Measurements from ENCODE around the gene CPNE5. TPM values are rescaled to one million over a fixed set of nuclear protein-coding genes. Genes with fewer than 3 reads are reported as not detected.
A peak's percentile ranks its signal among the peaks of the same experiment; 100 is the strongest.

The CPNE5 gene
- total and polyA plus RNA-seq, 9 of the 15 experiments (the other 6 are each of a cell fraction or from before 2014, with no cell fraction given), result 0.14 to 1.0 (median 0.46) TPM; not detected in 2

- BruUV-seq (replicated peaks), result no TSS peak
- Histone ChIP-seq H3K4me2 (ENCODE audit: insufficient read depth, low read length) (no peak overlapping the region), H3K9ac (ENCODE audit: insufficient read depth in 1 of 2, low read depth in 2 of 2, low read length in 2 of 2) (peak overlapping the region in 1 of 2 experiments; percentile 31; a peak in 1 of 4 replicates), H2AFZ (ENCODE audit: low read depth, low read length) (no peak overlapping the region), H3K4me1 (replicated peaks in 1 of 2; ENCODE audit: control insufficient read depth in 2 of 2, insufficient read depth in 2 of 2, low read length in 2 of 2) (peaks cover 0 to 9% of the 10 kb centered on the region in 2 experiments; a peak in 2 of 5 replicates), H3K36me3 (ENCODE audit: control insufficient read depth, insufficient read depth, low read length) (no peaks in the 10 kb centered on the region), H3K4me3 (no peak overlapping the region), H3K9me3 (replicated peaks; ENCODE audit: control insufficient read depth, insufficient read depth, low read depth, low read length) (no peaks in the 10 kb centered on the region), H4K20me1 (replicated peaks; ENCODE audit: control insufficient read depth, insufficient read depth, low read length) (peaks cover 10% of the 10 kb centered on the region; the same call in 1 of the 2 replicates), H3K27ac (ENCODE audit: extremely low read depth, low read depth, low read length) (no peak overlapping the region), H3K27me3 (ENCODE audit: control insufficient read depth in 2 of 2, insufficient read depth in 2 of 2, low read length in 2 of 2) (peaks cover 65 to 74% of the 10 kb centered on the region in 2 experiments), H3K9me1 (ENCODE audit: control insufficient read depth, insufficient read depth, low read length) (no peaks in the 10 kb centered on the region), H3K79me2 (ENCODE audit: control insufficient read depth, insufficient read depth, low read length) (no peaks in the 10 kb centered on the region)
- in situ Hi-C loops (cut with MboI) (no loop called here), intact Hi-C loops (cut with micrococcal nuclease) (no loop called here)
- ChIA-PET POLR2A (interaction anchor here (0.8 to 1.3 kb wide), 2 partner anchors 12 to 14 kb away, joined by 3 to 4 read pairs; no protein-coding TSS in a partner anchor), CTCF (ENCODE audit: low intra/inter-chr PET ratio) (no interaction called here)
- TF ChIP-seq EGR1 (conservative IDR thresholded peaks at IDR 0.05), result 0 out of 2 replicates have a peak, but pooled peaks have one; percentile 23
- TF ChIP-seq STAT5B (CRISPR knock-in tag; IDR thresholded peaks at IDR 0.05), result no peak
- FAIRE-seq (no peak), ATAC-seq (peak; percentile 30; the same call in 1 of the 3 replicates), DNase-seq (ENCODE audit: extremely low read depth in 1 of 4, low spot score in 3 of 4) (no peak)
- WGBS (ENCODE audit: insufficient coverage, low coverage, missing lambda C conversion rate), result 4% methylated on average over 18 of the region's 19 CpGs
Observed at GRCh38 chr6:36793913-36794712, 45.1 kb downstream of the CPNE5 start.

GRCh38 chr6:36793296-36793912 lies 45.8 kb downstream of the CPNE5 start:
- H3K27ac ChIP-seq (ENCODE audit: extremely low read depth, low read depth, low read length), result no peak overlapping the region
- no peaks in the 10 kb centered on the region for H3K79me2 ChIP-seq (ENCODE audit: control insufficient read depth, insufficient read depth, low read length)
- no TSS peak for BruUV-seq (replicated peaks)
- FAIRE-seq (no peak), DNase-seq (ENCODE audit: extremely low read depth in 1 of 4, low spot score in 3 of 4) (no peak), ATAC-seq (no peak)
- H3K4me1 ChIP-seq (replicated peaks in 1 of 2; ENCODE audit: control insufficient read depth in 2 of 2, insufficient read depth in 2 of 2, low read length in 2 of 2), result peaks cover 0 to 9% of the 10 kb centered on the region in 2 experiments; a peak in 2 of 5 replicates
- in situ Hi-C loops (cut with MboI) (no loop called here), intact Hi-C loops (cut with micrococcal nuclease) (no loop called here)
- POLR2A ChIA-PET, result interaction anchor here (0.7 to 2.3 kb wide), 5 partner anchors 11 to 443 kb away, joined by 3 to 10 read pairs (median 3); no protein-coding TSS in a partner anchor
- CTCF ChIA-PET (ENCODE audit: low intra/inter-chr PET ratio), result no interaction called here
- no peak overlapping the region for H2AFZ ChIP-seq (ENCODE audit: low read depth, low read length)
- H3K36me3 ChIP-seq (ENCODE audit: control insufficient read depth, insufficient read depth, low read length), result no peaks in the 10 kb centered on the region
- no peaks in the 10 kb centered on the region for H3K9me1 ChIP-seq (ENCODE audit: control insufficient read depth, insufficient read depth, low read length)
- H3K4me2 ChIP-seq (ENCODE audit: insufficient read depth, low read length), result no peak overlapping the region
- peaks cover 10% of the 10 kb centered on the region; the same call in 1 of the 2 replicates for H4K20me1 ChIP-seq (replicated peaks; ENCODE audit: control insufficient read depth, insufficient read depth, low read length)
- no peaks in the 10 kb centered on the region for H3K9me3 ChIP-seq (replicated peaks; ENCODE audit: control insufficient read depth, insufficient read depth, low read depth, low read length)
- H3K9ac ChIP-seq (ENCODE audit: insufficient read depth in 1 of 2, low read depth in 2 of 2, low read length in 2 of 2), result 0 out of 4 replicates have a peak overlapping the region, but pooled peaks of 1 of the 2 experiments have one; percentile 8
- H3K27me3 ChIP-seq (ENCODE audit: control insufficient read depth in 2 of 2, insufficient read depth in 2 of 2, low read length in 2 of 2), result peaks cover 71 to 75% of the 10 kb centered on the region in 2 experiments
- no peak overlapping the region for H3K4me3 ChIP-seq
- WGBS (ENCODE audit: insufficient coverage, low coverage, missing lambda C conversion rate), result 2% methylated on average over 9 of the region's 9 CpGs
- no peak for TF ChIP-seq KLF13 (tag; IDR thresholded peaks at IDR 0.05; ENCODE audit: borderline replicate concordance, low read depth)
- no peak for TF ChIP-seq EZH2 (IDR thresholded peaks at IDR 0.05; ENCODE audit: borderline replicate concordance, low read depth, low read length)
- TF ChIP-seq NBN (IDR thresholded peaks at IDR 0.05; ENCODE audit: low read depth), result no peak
- no peak for TF ChIP-seq ATF3 (IDR thresholded peaks at IDR 0.05)
- TF ChIP-seq ATF3 (CRISPR knock-in tag; conservative IDR thresholded peaks at IDR 0.05), result no peak
- TF ChIP-seq PURB (CRISPR knock-in tag; IDR thresholded peaks at IDR 0.05; ENCODE audit: low read depth), result no peak
- no peak for TF ChIP-seq ZBED1 (IDR thresholded peaks at IDR 0.05)
- no peak for TF ChIP-seq XRCC5 (IDR thresholded peaks at IDR 0.05; ENCODE audit: low read depth, low read length)
- no peak for TF ChIP-seq ZNF561 (CRISPR knock-in tag; conservative IDR thresholded peaks at IDR 0.05)
